K562 (cell line): ENCODE data around the gene KIF1A.

Experiments used
- ATF1 ChIP-seq, 2 experiments: fragments of 450-650 bp in 1 of 2; IDR thresholded peaks; 2 replicates each; pipeline ENCODE4 v1.6.1; 2016; ENCODE audit warnings: missing compliant biosample characterization in 1 of 2, missing genetic modification characterization in 1 of 2
- ETV6 ChIP-seq, 3 experiments: fragments of 150-350 bp in 1 of 3; sonication (generic) in 1 of 3; formaldehyde crosslinking in 1 of 3; IDR thresholded peaks; 2 replicates each; pipeline versions ENCODE4 v1.6.1 to v1.8.0; 2014 to 2022; ENCODE audit warnings: borderline replicate concordance in 2 of 3, low read depth in 2 of 3, antibody characterized with exemption in 1 of 3, low read length in 1 of 3, mild to moderate bottlenecking in 1 of 3, missing genetic modification reagents in 1 of 3
- HSF4 ChIP-seq: fragments of 250-450 bp; sonication (Bioruptor Pico); IDR thresholded peaks from 2 replicates; pipeline ENCODE4 v2.1.2; 2022; ENCODE audit warnings: mild to moderate bottlenecking, moderate library complexity, borderline replicate concordance
- POLR2A ChIP-seq: fragments of 450-650 bp; conservative IDR thresholded peaks from 2 replicates; pipeline ENCODE4 v1.6.1; 2016
- TF ChIP-seq, protein P1 (sequence below), 3 experiments: IDR thresholded peaks in 2 of 3; conservative IDR thresholded peaks in 1 of 3; 2 replicates each; pipeline ENCODE4 v1.5.1; 2011 to 2012; ENCODE audit warnings: low read length in 3 of 3, mild to moderate bottlenecking in 3 of 3, control low read depth in 2 of 3, improper control_type of control experiment in 1 of 3, inconsistent platforms in 1 of 3, low read depth in 1 of 3, mixed read lengths in 1 of 3, moderate library complexity in 1 of 3; ENCODE audit not compliant: insufficient read depth in 2 of 3

DNA sequence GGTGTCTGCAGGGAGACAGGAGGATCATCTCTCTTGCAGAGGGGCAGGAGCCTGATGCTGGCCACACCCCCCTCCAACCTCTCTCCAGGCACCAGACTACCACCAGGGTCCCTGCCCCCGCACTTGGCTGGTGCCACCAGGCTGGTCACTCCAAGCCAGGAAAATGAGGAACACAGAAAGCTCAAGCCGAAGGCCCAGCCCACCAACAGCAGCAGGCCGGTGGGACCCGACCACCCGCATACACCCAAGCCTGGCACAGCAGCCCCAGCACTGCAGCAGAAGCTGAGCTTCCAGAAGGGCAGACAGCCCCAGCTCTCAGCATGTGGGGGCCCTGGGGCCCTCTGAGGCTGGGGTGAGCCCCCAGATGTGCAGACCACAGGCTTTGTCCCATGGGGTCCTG lies 52.7 kb downstream of the KIF1A start:
- TF ChIP-seq ATF1 (CRISPR knock-in tag; IDR thresholded peaks at IDR 0.05), result no peak
- no peak for TF ChIP-seq ATF1 (tag; IDR thresholded peaks at IDR 0.05)
- TF ChIP-seq ETV6 (IDR thresholded peaks at IDR 0.05; ENCODE audit: borderline replicate concordance in 1 of 2, low read depth in 2 of 2, low read length in 1 of 2), result no peak
- TF ChIP-seq ETV6 (CRISPR knock-in tag; IDR thresholded peaks at IDR 0.05; ENCODE audit: borderline replicate concordance), result no peak
- TF ChIP-seq, protein P1, sequence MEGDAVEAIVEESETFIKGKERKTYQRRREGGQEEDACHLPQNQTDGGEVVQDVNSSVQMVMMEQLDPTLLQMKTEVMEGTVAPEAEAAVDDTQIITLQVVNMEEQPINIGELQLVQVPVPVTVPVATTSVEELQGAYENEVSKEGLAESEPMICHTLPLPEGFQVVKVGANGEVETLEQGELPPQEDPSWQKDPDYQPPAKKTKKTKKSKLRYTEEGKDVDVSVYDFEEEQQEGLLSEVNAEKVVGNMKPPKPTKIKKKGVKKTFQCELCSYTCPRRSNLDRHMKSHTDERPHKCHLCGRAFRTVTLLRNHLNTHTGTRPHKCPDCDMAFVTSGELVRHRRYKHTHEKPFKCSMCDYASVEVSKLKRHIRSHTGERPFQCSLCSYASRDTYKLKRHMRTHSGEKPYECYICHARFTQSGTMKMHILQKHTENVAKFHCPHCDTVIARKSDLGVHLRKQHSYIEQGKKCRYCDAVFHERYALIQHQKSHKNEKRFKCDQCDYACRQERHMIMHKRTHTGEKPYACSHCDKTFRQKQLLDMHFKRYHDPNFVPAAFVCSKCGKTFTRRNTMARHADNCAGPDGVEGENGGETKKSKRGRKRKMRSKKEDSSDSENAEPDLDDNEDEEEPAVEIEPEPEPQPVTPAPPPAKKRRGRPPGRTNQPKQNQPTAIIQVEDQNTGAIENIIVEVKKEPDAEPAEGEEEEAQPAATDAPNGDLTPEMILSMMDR (IDR thresholded peaks at IDR 0.05 in 2 of 3, conservative IDR thresholded peaks at IDR 0.05 in 1 of 3; ENCODE audit: insufficient read depth in 2 of 3, low read depth in 1 of 3, low read length in 3 of 3), result no peak
- TF ChIP-seq HSF4 (CRISPR knock-in tag), result no peak
- no peak for TF ChIP-seq POLR2A
